ENCODE data around the gene MVD.

Gene MVD

GRCh38 chr16:88640498-88641247, 22.2 kb downstream of the MVD start:
- DNase-seq (ENCODE audit: low spot score) = no peak

- no peak for DNase-seq (ENCODE audit: low spot score)
Measured at GRCh38 chr16:88640039-88640495, 22.8 kb downstream of the MVD start.

GRCh38 chr16:88639231-88640038, 23.5 kb downstream of the MVD start:
- no peak for DNase-seq (ENCODE audit: low spot score)

GRCh38 chr16:88638323-88639230, 24.3 kb downstream of the MVD start, which contains the start of gene IL17C:
Gene IL17C (plus strand): TSS chr16:88638572. CDS start chr16:88638642, 70 bp downstream.
- no peak for DNase-seq (ENCODE audit: low spot score)

- DNase-seq (ENCODE audit: low spot score) = no peak
Measured at GRCh38 chr16:88636488-88637265, 26.2 kb downstream of the MVD start.

- no peak for DNase-seq (ENCODE audit: low spot score)
Measured at GRCh38 chr16:88635671-88636319, 27.1 kb downstream of the MVD start.

- DNase-seq (ENCODE audit: low spot score) = no peak
Measured at GRCh38 chr16:88634994-88635670, 27.8 kb downstream of the MVD start.

- no peak for DNase-seq (ENCODE audit: low spot score)
Measured at GRCh38 chr16:88634141-88634993, 28.5 kb downstream of the MVD start.

- no peak for DNase-seq (ENCODE audit: low spot score)
Measured at GRCh38 chr16:88633684-88634140, 29.2 kb downstream of the MVD start.

- DNase-seq (ENCODE audit: low spot score) = no peak
Measured at GRCh38 chr16:88632587-88632930, 30.3 kb downstream of the MVD start.

GRCh38 chr16:88631920-88632586, 30.8 kb downstream of the MVD start:
- no peak for DNase-seq (ENCODE audit: low spot score)

- DNase-seq (ENCODE audit: low spot score) = no peak
Measured at GRCh38 chr16:88631384-88631783, 31.5 kb downstream of the MVD start.

- no peak for DNase-seq (ENCODE audit: low spot score)
Measured at GRCh38 chr16:88630941-88631340, 31.9 kb downstream of the MVD start.

- no peak for DNase-seq (ENCODE audit: low spot score)
Measured at GRCh38 chr16:88630433-88630832, 32.5 kb downstream of the MVD start.

GRCh38 chr16:88629835-88630234, 33.1 kb downstream of the MVD start:
- DNase-seq (ENCODE audit: low spot score) = no peak

- DNase-seq (ENCODE audit: low spot score) = peak; percentile 53
Measured at GRCh38 chr16:88628512-88628974, 34.3 kb downstream of the MVD start.

- DNase-seq (ENCODE audit: low spot score) = no peak
Measured at GRCh38 chr16:88627531-88628411, 35.1 kb downstream of the MVD start.

All from SK-N-DZ (cell line).